Activated CD4-positive, alpha-beta T cell treated with anti-CD3 and anti-CD28 coated beads for 48 hours (primary cell): Measurements from ENCODE around the gene PNKD.
"Not testable (repeated sequence)": the region's sequence is repeated elsewhere in the genome, so short reads cannot be mapped to it uniquely, and the experiment has no call there.

Experiments used
- DNase-seq: peaks from one replicate; pipeline ENCODE4 v3.0.0-alpha.2; 2020

Gene PNKD

DNA sequence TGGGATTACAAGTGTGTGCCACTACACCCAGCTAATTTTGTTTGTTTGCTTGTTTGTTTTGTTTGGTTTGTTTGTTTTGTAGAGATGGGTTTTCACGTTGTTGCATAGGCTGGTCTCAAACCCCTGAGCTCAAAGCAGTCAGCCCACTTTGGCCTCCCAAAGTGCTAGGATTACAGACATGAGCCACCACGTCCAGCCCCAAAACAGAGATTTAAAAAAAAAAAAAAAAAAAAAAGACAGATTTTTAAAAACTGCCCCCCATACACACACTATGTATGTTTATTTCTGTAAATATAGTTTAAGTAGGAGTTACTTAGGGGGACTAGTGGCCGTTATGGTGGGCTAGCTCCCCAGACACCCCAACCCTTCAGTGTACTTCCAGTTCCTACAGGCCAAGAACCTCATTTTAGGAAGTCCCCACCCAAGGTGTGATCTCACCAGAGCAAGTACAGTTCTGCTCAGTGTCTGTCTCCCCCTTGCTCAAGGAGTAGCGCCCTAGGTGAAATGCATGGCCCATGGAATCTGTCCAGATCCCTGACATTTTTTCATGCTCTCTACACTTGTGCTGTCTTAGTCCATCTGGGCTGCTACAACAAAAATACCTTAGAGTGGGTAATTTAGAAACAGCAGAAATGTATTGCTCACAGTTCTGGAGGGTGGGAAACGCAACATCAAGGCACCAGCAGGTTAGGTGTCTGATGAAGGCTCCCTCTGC is 23.6 kb downstream of the PNKD start:
- no peak for DNase-seq

DNA sequence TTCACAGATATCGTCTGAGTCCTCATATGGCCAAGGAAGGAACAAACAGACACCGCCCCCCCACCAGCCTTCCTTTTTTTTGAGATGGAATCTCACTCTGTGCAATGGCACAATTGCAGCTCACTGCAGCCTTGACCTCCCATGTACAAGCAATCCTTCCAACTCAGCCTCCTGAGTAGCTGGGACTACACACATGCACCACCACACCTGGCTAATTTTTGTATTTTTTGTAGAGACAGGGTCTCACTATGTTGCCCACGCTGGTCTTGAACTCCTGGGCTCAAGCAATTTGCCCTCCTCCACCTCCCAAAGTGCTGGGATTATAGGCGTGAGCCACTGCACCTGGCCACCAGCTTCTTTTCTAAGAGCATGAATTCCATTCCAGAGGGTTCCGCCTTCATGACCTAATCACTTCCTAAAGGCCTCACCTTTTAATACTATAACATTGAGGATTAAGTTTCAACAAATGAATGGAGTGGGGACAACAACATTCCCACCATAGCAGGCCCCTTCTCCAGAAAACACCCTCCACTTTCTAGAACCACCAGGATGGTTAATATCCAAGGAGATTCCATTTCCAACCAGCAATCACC is 24.2 kb downstream of the PNKD start:
- no peak for DNase-seq

DNA sequence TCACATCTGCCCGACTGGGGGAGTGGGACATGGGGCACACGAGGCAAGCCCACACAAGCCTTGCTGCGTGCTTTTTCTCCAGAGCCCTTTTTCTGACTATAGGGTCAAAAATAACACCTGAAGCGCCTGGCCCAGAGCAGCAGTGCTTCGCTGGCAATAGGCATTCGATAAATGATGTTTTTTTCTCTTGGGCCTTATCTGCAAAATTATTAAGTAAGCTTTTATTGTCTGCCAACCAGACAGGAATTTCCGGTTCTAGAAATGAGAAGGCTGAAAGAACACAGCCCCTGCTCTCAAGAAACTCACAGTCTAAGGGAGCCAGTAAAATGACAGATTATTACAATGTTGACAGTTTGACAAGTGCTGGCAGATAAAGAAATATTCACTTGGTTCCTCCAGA is 24.7 kb downstream of the PNKD start:
- no peak for DNase-seq

DNA sequence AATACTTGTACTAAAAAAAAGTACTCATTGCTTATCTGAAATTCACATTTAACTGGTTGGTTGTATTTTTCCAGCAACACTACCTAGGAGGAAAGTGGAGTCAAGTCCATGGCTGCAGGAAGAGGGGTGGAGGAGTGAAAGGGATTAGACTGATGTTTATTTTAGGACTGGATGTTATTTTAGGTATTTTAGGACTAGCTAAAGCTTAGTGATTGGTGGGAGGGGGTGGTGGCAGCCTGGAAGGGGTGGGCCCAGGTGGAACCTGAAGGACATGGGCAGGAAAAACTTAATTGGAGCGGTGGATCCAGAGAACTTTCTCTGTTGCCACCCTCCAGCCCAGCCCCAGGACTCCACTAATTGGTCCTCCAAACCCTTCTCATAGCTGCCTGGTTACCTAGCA is 25.9 kb downstream of the PNKD start:
- no peak for DNase-seq

DNA sequence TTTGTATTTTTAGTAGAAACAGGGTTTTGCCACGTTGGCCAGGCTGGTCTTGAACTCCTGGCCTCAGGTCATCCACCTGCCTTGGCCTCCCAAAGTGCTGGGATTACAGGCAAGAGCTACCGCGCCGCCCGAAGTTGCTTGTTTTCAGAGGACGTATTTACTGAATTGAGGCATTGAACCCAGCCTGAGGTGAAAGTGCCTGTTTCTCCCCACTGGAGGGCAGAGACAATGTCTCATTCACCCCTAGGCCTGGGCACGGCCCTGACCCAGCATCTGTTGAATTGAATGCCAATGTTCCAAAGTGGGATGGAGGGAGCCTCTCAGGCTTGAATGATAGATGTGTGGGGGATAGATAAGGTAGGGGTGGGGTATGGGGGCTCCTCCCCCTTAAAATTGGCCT is 26.5 kb downstream of the PNKD start:
- no peak for DNase-seq

DNA sequence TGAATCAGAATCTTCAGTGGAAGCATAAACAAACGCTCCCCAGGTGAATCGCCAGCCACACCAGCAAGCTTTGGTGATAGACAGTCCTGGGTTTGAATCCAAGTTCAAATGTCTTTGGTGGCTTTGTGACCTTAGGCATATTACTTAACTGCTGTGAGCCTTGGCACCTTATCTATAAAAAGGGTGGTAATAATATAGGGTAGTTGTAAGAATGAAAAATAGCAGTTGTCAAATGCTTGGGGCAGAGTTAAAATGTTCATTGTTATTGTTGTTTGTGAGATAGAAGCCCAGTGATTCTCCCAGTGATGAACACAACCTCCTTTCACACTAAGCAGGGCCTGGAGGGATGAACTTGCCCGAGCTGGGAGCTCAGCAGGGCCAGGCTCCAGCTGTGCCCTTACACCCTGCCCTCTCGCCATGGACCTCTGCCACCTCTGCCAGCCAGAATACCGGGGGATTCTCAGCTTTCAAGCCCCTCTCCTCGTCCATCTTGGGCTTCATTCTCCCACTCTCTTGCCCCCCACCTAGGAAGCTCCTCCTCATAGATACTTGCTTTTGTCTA is 28.1 kb downstream of the PNKD start:
- no peak for DNase-seq

DNA sequence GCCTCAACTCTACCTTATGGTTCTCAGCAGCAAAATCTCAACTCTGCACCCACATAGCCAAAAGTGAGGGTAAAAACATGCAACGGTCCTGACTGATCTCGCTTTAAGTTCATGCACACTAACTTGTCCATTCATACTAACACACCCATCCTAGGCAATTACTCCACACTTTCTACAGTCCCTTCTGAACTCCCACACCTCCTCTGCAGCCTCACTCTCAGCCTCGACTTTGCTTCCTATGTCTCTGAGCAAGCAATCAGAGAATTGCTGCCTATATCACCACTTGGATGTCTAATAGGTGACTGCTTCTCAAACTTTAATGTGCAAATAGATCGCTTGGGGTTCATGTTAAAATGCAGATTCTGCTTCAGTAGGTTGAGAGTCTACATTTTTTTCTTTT is 29.8 kb downstream of the PNKD start:
- DNase-seq = no peak

DNA sequence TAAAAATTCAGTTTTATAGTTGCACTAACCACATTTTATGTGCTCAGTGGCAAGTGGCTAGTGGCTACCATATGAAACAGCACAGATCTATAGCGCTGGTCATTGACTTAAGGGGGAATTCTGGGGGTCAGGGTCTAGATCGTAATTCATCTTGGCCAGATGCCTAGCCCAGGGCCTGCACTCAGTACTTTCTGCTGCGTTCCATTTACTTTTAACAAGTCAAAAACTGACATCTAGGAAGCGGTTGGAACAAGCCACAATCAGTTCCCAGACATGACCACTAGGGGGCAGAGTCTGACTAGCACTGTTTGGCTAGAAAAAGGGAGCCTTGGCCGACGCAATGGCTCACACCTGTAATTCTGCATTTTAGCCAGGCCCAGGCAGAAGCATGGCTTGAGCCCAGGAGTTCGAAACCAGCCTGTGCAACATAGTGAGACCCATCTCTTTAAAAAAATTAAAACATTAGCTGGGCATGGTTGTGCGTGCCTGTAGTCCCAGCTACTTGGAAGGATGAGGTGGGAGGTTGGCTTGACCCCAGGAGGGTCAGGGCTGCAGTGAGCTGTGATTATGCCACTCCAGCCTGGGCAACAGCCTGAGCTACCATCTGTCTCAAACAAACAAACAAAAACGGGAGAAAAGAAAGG is 31.0 kb downstream of the PNKD start:
- DNase-seq = peak; percentile 93

DNA sequence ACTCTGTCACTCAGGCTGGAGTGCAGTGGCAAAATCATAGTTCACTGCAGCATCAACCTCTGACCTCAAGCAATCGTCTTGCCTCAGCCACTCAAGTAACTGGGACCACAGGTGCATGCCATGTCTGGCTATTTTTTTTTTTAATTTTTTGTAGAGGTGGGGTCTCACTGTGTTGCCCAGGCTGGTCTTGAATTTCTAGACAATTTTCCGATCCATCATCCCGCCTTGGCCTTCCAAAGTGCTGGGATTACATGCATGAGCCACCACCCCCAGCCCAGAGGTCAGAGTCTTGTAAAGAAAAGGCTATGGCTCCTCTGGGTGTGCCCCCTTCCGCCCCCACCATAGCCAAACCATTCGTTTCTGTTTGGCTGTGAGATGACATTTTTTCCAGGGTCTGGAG is 35.1 kb downstream of the PNKD start:
- no peak for DNase-seq

DNA sequence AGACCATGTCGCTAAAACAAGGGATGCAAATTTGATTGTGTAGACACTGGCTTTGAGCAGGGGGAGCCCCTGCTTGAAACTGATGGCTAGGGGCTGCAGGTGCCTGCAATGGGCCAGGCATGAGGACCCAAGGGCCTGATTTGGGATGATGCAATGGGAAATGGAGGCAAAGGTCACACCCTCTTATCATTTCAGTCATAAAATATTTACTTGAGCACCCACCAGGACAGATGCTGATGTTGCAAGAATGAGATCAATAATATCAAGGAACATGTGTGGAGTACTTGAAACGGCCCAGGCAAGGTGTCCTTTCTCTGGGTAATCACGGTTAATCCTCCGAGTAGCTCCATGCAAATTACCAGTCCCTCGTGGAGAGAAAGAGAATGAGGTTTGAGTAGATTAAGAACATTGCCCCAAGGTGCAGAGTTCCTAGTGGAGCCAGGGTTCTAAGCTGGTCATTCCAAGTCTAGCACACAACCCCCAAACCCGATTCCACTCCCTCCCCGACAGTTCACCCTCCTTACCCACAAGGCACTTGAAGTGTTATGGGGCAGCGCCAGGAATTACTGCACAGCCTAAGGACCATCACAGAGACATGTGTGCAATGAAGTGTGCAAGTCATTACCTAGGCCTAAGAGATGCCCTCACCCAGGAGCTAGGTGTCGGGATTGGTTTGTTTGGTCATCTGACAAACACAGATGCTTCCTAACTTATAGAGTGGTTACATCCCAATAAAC is 36.0 kb downstream of the PNKD start:
- no peak for DNase-seq

DNA sequence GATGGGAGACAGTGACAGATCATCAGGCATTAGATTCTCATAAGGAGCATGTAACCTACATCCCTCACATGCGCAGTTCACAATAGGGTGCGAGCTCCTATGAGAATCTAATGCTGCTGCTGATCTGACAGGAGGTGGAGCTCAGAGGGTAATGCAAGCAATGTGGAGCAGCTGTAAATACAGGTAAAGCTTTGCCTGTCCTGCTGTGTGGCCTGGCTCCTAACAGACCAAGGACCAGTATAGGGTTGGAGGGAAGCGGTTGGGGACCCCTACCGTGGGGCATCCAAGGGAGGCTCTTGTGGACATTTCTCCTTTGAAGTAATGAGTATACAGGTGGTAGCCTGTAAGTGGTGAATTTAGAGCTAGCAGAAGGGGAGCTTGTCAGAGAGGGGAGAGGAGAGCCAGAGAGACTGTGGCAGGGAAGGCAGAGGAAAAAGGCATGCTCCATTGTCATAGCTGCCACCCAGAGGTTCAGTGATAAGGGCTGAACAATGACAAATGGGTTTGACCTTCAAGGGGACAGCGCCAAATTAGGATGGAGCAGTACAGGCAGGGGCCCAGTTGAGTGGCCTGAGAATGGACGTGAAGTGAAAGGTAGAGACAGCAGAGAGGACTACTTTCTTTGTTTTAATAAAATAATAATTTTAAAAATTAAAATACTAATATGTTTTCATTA is 37.2 kb downstream of the PNKD start:
- no peak for DNase-seq

DNA sequence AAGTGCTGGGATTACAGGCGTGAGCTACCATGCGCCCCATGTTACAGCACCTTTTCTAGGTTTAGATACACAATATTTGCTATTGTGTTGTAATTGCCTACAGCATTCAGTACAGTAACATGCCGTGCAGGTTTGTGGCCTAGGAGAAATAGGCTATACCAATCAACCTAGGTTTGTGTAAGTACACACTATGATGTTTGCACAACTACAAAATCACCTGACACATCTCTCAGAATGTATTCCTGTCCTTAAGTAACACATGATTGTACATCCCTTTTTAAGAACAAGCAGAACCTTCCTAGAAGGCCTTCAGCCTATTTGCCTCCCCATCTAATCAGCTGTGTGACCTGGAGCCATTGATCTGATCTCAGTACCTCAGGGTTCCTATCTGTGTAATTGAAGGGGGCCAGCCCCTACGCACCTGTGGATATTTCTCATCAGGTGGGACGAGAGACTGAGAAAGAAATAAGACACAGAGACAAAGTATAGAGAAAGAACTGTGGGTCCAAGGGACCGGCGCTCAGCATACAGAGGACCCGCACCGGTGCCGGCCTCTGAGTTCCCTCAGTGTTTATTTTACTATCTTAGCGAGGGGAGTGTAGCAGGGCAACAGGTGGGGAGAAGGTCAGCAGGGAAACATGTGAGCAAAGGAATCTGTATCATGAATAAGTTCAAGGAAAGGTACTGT is 40.7 kb downstream of the PNKD start:
- no peak for DNase-seq

DNA sequence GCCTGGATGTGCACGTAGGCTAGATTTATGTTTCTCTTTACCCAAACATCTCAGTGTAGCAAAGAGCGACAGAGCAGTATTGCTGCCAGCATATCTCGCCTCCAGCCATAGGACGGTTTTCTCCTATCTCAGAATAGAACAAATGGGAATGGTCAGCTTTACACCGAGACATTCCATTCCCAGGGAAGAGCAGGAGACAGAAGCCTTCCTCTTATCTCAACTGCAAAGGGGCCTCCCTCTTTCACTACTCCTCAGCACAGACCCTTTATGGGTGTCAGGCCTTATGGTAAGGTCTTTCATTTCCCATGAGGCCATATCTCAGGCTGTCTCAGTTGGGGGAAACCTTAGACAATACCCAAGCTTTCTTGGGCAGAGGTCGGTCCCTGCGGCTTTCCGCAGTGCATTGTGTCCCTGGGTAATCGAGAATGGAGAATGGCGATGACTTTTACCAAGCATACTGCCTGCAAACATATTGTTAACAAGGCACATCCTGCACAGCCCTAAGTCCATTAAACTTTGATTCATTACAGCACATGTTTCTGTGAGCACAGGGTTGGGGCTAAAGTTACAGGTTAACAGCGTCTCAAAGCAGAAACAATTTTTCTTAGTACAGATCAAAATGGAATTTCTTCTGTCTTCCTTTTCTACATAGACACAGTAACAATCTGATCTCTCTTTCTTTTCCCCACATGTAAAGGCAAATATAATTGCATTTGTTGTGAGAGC is 41.4 kb downstream of the PNKD start:
- not testable (repeated sequence) for DNase-seq

DNA sequence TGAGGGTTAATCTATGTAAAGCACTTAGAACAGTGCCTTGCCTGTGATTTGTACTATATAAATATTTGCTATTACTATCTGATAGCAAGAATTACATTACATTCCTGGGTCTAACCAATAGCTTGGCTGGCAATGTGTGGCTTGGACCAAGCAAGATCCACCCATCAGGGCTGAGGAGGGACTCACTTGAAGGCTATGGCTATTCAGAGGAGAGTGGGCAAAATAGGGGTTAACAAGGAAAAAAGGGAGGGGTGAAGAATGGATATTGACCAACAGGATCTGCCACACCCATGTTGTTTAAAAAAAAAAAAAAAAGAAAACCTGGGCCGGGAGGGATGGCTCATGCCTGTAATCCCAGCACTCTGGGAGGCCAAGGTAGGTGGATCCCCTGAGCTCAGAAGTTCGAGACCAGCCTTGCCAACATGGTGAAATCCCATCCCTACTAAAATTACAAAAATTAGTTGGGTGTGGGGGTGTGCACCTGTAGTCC is 42.0 kb downstream of the PNKD start:
- DNase-seq = no peak

DNA sequence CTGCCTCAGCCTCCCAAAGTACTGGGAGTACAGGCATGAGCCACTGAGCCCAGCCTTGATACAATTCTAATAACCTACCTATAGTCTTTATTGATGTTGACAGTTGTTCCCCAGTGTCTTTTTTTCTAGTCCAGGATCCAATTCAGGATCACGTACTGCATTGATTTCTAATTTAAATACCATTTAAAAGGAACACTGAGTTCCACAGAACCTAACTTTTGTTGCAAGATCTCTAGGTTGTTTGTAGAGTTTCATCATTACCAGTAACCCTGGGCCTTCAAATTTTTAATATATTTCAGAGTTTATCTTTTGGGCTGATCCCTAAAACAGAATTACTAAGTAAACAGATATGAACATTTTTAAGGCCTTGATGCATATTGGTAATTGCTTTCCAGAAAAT is 43.0 kb downstream of the PNKD start:
- no peak for DNase-seq

DNA sequence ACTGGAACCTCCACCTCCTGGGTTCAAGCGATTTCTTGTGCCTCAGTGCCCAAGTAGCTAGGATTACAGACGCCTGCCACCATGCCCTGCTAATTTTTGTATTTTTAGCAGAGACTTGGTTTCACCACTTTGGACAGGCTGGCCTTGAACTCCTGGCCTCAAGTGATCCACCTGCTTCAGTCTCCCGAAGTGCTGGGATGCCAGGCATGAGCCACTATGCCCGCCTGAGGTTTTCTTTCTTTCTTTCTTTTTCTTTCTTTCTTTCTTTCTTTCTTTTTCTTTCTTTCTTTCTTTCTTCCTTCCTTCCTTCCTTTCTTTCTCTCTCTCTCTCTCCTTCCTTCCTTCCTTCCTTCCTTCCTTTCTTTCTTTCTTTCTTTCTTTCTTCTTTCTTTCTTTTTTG is 44.4 kb downstream of the PNKD start:
- not testable (repeated sequence) for DNase-seq

DNA sequence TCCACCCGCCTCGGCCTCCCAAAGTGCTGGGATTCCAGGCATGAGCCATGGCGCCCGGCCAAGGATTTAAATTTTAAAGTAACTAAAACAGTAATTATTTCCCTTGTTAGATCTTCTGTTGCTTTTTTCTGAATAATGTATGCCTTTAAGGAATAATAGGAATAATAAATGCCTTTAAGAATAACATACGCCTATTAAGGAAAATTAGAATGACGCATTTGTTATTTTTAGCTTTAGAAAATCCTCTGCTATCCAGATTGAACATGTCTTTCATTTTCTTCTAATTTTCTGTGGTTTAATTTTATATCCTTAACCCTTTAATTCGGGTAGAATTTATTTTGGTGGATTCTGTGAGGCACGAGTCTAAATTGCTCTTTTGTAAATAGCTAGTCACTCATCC is 45.1 kb downstream of the PNKD start:
- no peak for DNase-seq

DNA sequence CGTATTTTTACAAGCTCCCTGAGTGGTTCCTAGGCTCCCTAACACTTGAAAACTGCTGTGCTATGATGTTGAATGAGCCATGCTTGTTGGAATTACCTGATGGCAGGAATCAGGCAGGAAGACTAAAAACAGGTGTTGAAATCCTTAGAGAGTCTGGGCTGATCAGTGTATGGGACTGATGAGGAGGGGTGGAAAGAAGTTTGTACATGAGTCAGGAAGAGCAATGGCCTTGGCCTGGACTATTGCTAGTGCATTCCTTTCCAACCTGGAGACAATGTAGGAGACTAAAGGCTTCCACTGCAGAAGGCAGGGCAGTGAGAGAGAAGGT is 46.9 kb downstream of the PNKD start:
- DNase-seq = no peak

DNA sequence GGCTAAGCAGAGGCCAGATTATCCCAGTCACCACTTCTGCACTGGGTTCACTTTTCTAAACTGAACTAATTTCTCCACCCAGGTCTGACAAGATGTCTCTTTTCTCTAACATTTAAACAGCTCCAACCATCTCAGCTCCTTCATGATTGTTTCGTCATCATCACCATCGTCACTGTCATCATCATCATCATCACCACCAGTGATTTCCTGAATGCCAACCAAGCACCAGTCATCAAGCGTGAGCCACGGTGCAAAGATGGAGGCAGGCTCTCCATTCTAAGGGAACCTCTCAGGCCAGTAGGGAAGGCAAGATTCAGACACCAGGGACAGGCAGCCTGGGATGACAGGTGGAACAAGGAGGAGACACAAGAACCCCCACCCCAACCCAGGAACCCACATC is 47.5 kb downstream of the PNKD start:
- DNase-seq = no peak

DNA sequence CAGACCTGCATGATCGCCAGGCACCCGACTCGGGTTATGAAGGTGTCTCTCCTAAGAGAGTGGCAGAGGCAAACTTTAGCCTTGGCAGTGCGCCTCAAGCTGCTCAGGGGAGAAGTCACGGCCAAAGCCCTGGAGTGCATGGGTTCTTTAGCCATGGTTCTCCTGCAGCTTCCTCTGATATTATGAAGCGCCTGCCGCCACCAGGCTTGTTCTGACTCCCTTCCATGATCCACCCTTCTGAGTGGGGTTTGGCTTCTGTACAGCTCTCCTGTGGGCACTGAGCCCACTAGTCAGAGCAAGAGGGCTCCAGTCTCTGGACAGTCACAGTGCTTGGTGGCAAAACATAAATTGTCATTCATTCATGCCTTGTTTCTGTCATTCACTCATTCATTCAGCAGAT is 47.9 kb downstream of the PNKD start:
- DNase-seq = no peak

DNA sequence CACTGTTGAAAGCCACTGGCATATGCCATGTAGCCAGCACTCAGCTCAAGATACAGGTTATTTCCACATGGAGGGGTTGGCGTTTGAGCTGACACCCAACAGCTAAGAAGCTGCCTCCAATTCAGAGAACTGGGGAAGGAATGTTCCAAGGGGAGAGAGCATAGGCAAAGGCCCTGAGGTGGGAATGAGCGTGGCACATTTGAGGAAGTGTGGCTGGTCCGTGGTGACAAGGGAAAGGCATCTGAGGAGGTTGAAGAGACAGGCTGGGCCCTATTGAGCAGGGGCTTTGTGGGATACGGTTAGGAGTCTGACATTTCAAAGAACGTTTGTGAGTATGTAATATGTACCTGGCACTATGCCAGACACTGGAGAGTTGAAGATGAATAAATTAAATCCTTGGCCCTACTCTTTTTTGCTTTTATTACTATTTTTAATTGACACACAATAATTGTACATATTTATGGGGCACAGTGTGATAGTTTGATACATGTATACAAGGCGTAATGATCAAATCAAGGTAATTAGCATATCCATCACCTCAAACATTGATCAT is 49.6 kb downstream of the PNKD start:
- DNase-seq = no peak
